GM21529 (cell line): ENCODE measurements around the gene CDK14.
"Not testable (repeated sequence)": the region's sequence is repeated elsewhere in the genome, so short reads cannot be mapped to it uniquely, and the experiment has no call there.

Experiments used
- ATAC-seq: cut with Tn5 transposase; IDR thresholded peaks from one replicate; pipeline ENCODE4 v1.9.1; 2021; ENCODE audit not compliant: unreplicated experiment

CDK14 gene

DNA sequence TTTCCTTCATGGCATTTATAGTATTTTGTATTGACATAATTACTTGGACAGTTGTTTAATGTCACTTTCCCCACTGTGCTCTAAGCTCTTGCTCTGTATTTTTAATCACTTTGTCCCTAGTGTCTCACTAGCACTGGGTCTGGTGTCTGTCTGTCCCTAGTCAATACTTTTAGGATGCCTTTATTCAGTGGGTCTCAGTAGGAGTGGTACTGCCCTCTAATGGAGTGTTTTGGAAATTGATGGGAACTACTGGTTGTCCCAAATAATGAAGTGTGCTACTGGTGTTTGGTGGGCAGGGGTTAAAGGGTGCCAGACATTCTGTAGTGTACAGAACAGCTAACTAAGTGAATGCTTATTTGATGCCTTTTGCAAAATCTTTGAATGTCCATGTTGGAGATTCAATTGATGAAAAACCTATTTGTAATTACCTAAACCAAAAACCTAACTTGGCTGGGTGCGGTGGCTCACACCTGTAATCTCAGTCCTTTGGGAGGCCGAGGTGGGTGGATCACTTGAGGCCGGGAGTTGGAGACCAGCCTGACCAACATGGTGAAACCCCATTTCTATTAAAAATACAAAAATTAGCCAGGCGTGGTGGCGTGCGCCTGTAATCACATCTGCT is 33.3 kb downstream of the CDK14 start:
- ATAC-seq = peak; percentile 92

DNA sequence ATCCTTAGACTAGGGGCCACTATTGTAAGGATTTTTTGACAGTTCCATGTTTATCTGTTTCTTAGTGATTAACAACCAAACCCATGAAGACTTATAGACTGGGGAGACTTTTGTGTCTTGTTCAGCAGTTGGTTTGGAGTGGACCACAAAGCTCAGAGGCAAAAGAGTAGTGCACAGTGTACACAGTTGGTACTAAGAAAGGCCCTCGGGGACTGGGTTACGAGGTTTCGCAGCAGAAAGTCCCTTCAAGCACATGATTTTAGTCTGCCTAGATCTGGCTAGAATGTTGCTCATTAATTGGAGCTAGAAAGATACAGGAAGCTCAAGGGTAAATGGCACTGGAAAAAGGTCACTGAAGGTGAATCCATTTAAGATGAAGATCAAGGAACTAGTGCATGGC is 35.4 kb downstream of the CDK14 start:
- ATAC-seq = no peak

DNA sequence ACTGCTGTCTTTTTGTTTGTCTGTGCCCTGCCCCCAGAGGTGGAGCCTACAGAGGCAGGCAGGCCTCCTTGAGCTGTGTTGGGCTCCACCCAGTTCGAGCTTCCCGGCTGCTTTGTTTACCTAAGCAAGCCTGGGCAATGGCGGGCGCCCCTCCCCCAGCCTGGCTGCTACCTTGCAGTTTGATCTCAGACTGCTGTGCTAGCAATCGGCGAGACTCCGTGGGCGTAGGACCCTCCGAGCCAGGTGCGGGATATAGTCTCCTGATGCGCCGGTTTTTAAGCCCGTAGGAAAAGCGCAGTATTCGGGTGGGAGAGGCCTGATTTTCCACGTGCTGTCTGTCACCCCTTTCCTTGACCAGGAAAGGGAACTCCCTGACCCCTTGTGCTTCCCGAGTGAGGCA is 43.6 kb downstream of the CDK14 start:
- not testable (repeated sequence) for ATAC-seq

DNA sequence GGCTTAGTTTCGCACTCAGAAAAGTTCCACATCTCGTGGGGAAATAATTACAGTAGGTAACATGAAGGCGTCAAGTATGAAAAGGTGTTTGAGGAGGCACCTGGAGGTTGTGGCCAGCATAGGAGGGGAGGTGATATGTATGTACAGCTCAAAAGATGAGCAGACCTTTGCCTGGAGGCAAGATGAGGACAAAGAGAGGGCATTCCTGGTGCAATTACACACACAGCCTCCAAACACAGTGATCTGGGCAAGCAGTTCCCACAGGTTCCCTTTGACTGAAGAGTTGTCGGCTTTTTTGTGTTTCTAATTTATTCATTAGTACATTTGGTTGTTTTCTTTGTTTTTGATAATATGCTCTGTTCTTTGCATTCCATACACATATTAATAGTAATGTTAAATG is 46.9 kb downstream of the CDK14 start:
- ATAC-seq = no peak

DNA sequence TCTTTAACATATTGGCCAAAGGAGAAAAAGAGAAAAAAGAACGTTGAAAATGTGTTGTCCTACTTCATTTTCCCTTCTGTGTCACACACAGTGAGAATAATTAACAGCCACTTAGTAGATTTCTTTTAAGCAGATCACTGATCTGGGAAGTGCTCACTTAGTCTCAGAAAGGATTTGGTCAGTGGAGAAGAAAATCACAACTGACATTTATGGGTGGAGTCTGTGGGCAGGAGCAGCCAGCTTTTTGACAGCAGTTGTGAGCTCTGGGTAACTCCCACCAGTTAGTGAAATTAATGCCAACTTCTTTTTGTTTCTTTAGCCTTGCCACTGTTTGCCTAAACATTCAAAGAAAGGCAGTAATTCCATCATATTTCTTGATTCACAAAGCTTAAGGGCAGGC is 49.7 kb downstream of the CDK14 start:
- peak; percentile 52 for ATAC-seq

DNA sequence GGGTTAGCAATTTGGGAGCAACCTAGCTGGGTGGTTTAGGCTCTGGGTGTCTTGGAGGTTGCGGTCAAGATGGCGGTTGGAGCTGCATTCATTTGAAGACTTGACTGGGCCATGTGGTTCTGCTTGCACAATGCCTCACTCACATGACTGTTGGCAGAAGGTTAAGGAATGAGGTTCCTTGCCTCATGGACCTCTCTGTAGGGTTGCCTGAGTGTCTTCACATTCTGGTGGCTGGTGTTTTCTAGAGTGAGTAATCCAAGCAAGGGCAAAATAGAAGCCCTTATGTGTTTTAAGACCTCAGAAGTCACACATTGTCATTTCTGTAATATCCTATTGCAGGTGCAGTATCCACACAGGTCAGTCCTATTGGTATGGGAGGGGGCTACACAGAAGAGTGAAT is 52.0 kb downstream of the CDK14 start:
- ATAC-seq = no peak

DNA sequence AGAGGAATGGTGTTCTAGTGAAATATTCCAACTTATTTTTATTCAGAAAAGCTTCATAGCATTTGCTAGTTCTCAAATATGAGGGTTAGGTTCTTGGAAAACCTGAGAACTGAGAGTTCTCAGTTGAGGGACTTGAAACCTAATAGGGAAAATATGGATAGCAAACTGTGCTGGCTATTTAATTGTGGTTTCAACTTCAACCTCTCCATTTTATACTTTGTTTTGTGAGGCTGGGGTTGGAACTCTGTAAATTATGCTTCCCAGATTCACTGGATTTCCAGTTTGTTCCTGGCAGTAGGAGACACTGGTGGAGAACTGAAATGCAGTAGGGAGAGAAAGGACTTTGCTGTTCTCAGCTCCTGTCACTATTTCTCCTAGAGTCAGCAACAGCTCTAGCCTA is 52.7 kb downstream of the CDK14 start:
- ATAC-seq = no peak

DNA sequence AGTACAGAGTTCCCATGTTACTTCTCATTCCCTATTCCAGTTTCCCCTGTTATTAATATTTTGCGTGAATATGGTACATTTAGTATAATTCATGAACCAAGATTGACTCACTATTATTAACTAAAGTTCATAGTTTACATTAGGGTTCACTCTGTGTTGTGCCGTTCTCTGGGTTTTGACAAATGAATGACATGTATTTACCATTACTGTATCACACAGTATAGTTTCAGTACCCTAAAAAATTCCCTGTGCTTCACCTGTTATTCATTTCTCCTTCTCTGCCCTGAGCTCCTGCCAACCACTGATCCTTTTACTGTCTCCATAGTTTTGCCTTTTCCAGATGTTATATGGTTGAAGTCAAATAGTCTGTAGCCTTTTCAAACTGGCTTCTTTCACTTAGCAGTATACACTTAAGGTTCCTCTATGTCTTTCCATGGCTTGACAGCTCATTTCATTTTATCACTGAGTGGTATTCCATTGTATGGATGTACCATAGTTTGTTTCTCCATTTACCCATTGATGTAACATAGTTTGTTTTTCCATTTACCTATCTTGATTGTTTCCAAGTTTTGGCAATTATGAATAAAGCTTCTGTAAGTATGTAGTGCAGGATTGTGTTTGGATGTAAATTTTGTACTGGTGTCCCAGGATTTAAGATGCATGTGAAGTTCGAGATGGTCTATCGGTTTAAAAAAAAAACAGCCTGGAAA is 58.8 kb downstream of the CDK14 start:
- ATAC-seq = no peak

DNA sequence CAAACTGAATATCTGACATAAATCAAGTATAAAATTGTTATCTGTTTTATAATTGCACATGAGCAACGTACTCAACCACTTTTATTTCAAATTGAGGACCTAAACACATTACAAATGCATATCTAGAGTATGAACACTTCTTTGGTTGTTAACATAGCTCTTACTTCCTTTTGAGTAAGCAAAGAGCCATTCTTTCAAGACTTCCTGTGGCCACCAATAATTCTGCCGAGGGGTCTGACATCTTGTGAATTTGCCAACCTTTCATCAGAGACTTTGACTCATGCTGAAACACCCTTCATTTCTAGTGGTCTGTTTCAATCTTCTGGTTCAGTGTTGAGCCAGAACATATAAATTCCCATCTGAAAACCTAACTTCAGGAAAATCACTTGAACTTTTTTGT is 59.4 kb downstream of the CDK14 start:
- ATAC-seq = peak; percentile 50

DNA sequence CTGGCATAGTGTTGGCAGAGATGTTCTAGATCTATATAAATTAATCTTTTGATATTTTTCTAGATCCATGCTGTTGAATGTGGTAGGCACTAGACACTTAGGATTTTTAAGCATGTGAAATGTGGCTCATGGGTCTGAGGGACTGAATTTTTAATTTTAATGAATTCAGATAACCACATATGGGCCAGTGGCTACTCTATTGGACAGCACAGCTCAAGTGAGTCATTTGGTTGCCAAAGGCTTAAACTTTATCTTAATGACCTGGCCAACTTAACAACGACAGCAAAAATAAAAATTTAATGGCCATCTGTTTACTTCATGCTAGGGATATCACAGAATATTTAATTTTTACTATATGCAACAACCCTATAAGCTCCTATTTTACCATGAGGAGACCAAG is 61.4 kb downstream of the CDK14 start:
- ATAC-seq = no peak

DNA sequence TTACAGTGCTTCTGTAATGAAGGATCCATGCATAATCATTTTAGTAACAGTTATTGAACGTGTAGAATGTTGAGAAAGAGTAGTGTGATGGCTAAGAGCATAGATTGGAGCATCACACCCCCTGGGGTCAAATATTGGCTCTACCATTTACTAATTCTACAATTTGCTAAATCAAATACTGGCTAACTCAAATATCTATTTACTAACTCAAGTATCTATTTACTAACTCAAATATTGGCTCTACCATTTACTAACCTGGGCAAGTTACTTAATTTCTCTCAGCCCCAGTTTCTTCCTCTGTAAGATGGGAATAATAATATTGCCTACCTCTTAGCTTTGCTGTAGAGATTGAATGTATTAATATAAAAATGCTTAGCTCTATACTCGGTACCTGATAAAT is 64.0 kb downstream of the CDK14 start:
- ATAC-seq = no peak

DNA sequence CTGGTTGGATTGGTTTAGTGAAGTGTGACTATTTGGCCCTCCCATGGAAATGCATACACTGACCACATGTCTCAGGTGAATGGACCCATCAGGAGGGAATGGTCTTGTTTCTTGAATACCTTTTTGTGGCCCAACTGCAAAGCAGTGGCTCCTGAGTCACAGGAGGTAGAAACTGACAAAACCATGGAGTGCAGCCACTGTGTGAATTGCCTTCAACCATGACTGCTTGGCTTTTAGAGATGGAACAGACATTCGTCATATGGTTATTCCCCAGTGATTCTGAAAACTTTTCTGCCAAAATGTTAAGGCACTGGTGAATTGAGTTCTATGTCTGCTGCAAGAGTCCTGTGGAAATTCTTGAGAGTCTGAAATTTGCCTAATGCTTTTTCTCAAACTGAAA is 64.7 kb downstream of the CDK14 start:
- ATAC-seq = no peak

DNA sequence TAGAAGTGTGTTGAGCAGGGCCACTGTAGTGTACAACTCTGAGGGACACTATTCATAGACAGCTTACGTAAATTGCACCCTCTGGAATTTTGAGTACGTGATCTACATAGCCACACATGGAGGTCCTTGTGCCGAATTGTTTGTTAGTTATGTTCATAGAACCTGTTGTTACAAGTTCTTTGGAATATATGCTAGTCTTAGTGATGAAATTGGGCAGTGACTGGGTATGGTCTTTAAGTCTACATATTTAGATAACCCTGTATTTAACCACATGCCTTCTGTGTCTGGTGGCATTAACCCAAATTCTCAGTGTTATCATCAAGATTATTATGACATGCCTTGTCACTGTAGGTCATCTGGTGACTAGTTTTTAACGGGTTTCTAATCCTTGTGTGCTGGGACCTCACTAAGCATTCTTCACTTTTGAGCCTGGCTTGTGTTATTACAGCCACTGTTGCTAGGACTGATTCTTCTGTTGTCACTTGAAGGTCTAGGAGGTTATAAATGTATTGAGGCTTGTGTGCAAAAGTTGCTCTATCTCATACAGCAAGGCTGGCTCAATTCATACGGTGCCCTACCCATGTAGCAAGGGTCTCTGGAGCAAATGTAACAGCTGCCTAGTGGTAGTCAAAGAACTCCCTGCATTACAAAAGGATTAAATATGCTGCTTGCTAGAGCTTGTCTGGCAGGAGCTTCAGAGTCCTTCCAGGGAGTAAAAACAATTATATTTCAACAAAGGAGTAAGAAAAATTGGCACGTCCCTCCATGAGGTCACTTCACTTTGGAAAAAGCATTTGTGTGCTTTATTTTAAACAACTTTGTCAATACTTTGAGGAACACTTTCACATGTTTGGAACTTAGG is 65.4 kb downstream of the CDK14 start:
- ATAC-seq = no peak

DNA sequence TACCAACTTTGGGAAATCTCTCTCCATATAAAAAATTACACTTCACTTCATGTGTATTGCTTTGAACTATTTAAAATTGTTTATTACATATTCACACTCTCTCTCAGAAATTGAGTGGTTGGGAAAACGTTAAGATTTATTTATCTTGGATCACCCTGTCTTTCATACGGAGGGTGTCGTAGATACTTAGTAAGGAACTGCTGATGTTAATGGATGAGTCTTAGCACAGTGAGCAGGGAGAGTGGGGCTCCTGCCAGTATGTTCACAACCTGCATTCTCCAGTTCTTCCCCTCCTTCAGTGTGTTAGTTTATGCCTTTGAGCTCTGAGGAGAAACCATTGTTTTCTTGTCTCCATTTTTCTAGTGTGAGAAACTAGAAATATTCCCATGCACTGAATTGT is 67.1 kb downstream of the CDK14 start:
- ATAC-seq = no peak

DNA sequence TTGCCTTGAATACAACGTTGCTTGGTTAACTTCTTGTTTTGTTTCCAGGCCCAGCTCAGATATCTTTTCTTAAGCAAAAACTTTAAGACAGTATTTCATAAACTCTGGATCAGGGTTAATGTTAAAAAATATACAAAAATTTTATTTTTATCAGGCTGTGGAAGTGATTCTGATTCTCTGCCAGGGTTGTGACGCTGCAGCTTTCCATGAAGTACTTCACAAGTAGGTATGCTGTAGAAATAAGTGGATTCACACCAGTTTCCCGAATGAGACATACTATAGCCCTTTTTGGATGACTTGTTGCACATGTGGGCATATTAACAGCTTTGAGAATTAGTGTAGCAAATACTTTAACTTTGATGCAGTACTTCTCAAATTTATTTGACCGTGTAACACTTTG is 70.1 kb downstream of the CDK14 start:
- no peak for ATAC-seq

DNA sequence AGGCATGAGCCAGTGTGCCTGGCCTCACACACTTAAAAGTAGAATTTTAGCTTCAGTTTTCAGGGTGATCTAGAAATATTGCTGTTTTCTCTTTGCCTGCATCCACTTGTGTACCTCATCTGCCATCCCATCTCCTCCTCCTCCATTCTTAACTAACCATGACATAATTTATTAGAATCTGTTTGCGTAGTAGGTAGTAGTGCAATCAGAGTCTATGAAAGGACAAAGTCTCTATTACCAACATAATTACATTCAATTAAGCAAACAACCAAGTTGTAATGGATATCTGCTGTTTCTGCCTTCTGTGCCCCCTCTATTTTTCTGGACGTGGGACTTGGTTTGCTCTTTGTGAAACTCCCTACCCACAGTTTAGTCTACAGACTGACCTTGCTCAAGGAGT is 72.9 kb downstream of the CDK14 start:
- no peak for ATAC-seq

DNA sequence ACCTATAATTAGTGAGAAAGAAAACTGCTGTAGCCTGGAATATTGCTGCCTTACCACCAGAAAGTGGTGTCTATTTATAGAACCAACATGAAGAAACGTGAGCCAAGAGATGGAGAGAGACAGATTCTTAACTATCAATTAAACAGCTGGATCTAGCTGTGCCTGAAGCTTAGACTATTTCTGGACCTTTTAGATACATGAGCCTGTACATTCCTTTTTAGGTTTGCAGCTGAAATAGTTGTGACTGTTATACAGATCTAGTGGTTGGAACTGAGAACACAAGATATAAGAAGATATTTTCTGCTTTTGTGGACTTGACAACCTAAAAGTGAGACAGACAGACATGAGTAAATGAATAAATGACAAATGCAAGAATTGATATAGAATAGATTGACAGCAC is 73.4 kb downstream of the CDK14 start:
- ATAC-seq = peak; percentile 54

DNA sequence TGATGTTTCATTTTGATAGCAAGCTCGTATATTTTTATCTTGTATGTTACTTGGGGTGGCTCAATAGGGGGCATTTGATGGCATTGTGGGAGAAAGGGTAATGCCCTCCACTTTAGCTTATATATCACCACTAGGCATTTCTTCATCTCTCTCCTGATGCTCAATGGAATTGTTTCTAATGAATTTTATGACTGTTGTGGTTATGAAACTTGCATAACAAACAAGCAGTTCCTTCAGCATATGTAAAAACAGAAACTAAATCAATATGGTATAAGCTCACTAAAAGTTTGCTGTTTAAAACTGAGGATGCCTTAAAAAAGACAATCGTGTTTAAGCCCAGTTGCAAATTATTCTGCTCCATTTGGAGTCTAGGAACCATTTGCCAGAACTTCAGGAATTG is 75.5 kb downstream of the CDK14 start:
- ATAC-seq = no peak

DNA sequence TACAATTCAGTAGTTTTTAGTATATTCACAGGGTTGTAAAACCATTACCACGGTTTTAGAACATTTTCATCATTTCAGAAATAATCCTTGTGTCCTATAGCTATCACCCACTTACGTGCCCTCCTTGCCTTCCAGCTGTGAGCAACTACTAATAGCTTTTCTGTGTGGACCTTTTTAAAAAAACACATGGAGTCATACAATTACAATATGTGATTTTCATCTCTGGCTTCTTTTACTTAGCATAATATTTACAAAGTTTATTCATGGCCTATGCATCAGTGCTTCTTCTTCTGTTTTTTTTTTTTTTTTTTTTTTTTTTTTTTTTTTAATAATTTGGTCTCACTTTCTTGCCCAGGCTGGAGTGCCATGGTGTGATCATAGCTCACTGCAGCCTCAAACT is 76.1 kb downstream of the CDK14 start:
- ATAC-seq = no peak

DNA sequence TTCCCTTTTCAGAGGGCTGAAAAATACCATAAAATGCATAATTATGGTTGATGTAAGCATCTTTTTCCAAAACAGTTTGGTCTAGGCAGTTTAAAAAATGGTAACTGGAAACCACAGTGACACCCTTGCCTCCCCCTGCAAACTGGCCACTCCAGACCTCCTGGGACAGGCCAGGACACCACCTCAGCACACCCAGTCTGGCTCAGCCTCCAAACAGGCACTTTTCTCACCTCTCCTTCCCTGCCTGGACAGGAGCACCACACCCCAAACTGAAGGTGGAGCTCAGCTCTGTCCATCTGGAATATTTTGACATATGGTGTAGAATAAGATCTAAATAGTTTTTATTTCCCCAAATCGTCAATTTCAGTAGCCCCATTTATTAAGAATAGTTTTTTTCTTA is 78.5 kb downstream of the CDK14 start:
- ATAC-seq = no peak

DNA sequence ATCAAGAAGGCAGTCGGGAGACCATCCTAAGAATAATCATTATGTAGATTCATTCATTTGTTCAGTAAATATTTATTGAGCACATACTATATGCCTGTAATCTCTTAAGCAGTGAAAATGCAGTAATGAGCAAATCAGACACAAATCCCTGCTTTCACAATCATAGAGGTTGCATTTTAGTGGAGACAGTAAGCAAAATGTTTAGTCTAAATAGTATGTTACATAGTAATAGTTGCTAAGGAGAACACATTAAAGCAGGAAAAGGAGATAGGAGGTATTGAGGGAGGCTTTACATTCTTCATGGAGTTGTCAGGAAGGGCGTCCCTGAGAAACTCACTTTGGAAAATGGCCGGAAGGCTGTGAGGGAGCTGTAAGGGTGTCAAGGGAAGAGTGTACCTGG is 79.9 kb downstream of the CDK14 start:
- ATAC-seq = no peak
